GM19372 (cell line): ENCODE results near the gene EP300.
"Not testable (repeated sequence)": the region's sequence is repeated elsewhere in the genome, so short reads cannot be mapped to it uniquely, and the experiment has no call there.

Experiments
- ATAC-seq: cut with Tn5 transposase; IDR thresholded peaks from one replicate; pipeline ENCODE4 v1.9.1; 2021; ENCODE audit warnings: mild to moderate bottlenecking, low read depth, moderate library complexity; ENCODE audit not compliant: unreplicated experiment

The EP300 gene

GRCh38 chr22:41145921-41146320 lies 53.5 kb downstream of the EP300 start:
- not testable (repeated sequence) for ATAC-seq

GRCh38 chr22:41146573-41146972 lies 54.2 kb downstream of the EP300 start:
- ATAC-seq = no peak

- no peak for ATAC-seq
Observed at GRCh38 chr22:41147722-41148121, 55.3 kb downstream of the EP300 start.

- ATAC-seq = no peak
Observed at GRCh38 chr22:41152902-41153301, 60.5 kb downstream of the EP300 start.

GRCh38 chr22:41157083-41157482 lies 64.7 kb downstream of the EP300 start:
- ATAC-seq = no peak

GRCh38 chr22:41169157-41169556 lies 76.8 kb downstream of the EP300 start:
- ATAC-seq = no peak

- no peak for ATAC-seq
Observed at GRCh38 chr22:41171996-41172395, 79.6 kb downstream of the EP300 start.

- ATAC-seq = no peak
Observed at GRCh38 chr22:41175546-41175945, 83.2 kb downstream of the EP300 start.

- ATAC-seq = no peak
Observed at GRCh38 chr22:41177040-41177621, 84.7 kb downstream of the EP300 start.

- ATAC-seq = no peak
Observed at GRCh38 chr22:41177622-41178424, 85.4 kb downstream of the EP300 start.

- no peak for ATAC-seq
Observed at GRCh38 chr22:41178425-41178975, 86.1 kb downstream of the EP300 start.

GRCh38 chr22:41180362-41180761 lies 88.0 kb downstream of the EP300 start:
- ATAC-seq = not testable (repeated sequence)

- no peak for ATAC-seq
Observed at GRCh38 chr22:41180926-41181325, 88.5 kb downstream of the EP300 start.

- no peak for ATAC-seq
Observed at GRCh38 chr22:41181349-41182241, 89.2 kb downstream of the EP300 start.

- ATAC-seq = no peak
Observed at GRCh38 chr22:41184679-41185078, 92.3 kb downstream of the EP300 start.

GRCh38 chr22:41191467-41191866 lies 99.1 kb downstream of the EP300 start:
- no peak for ATAC-seq

GRCh38 chr22:41193829-41194228 lies 101.4 kb downstream of the EP300 start:
- no peak for ATAC-seq

- ATAC-seq = peak; percentile 81
Observed at GRCh38 chr22:41197038-41197972, 104.9 kb downstream of the EP300 start.

GRCh38 chr22:41198027-41198580 lies 105.7 kb downstream of the EP300 start:
- no peak for ATAC-seq
